K562 (cell line): ENCODE data around the gene MAZ. TPM values are rescaled to one million over a fixed set of nuclear protein-coding genes. Genes with fewer than 3 reads are reported as not detected.

Experiments used
- E4F1 ChIP-seq: fragments of 250-450 bp; sonication (Bioruptor Pico); IDR thresholded peaks from 2 replicates; pipeline ENCODE4 v1.5.0; 2021; ENCODE audit warnings: mild to moderate bottlenecking, borderline replicate concordance
- ESRRB ChIP-seq: fragments of 250-450 bp; sonication (Bioruptor Pico); IDR thresholded peaks from 2 replicates; pipeline ENCODE4 v1.5.0; 2020; ENCODE audit warnings: mild to moderate bottlenecking, moderate library complexity, borderline replicate concordance
- KAT7 ChIP-seq: sonication (generic); formaldehyde crosslinking; IDR thresholded peaks from 2 replicates; pipeline ENCODE4 v1.8.0; 2022; ENCODE audit warnings: missing genetic modification reagents, mild to moderate bottlenecking, borderline replicate concordance
- KLF13 ChIP-seq: fragments of 450-650 bp; IDR thresholded peaks from 2 replicates; pipeline ENCODE4 v1.6.1; 2016; ENCODE audit warnings: missing genetic modification characterization, low read depth, mild to moderate bottlenecking, missing compliant biosample characterization, moderate library complexity, borderline replicate concordance
- LCOR ChIP-seq: sonication (generic); formaldehyde crosslinking; IDR thresholded peaks from 2 replicates; pipeline ENCODE4 v1.8.0; 2022; ENCODE audit warnings: mild to moderate bottlenecking, missing genetic modification reagents
- MYC ChIP-seq, 2 experiments: fragments of 250-450 bp in 1 of 2; sonication (Bioruptor Pico) in 1 of 2; IDR thresholded peaks; 2 replicates each; pipeline versions ENCODE4 v1.5.1 to v1.6.1; 2012 to 2021; ENCODE audit warnings: low read depth in 2 of 2, borderline replicate concordance in 1 of 2, improper control_type of control experiment in 1 of 2, low read length in 1 of 2, mild to moderate bottlenecking in 1 of 2, moderate library complexity in 1 of 2
- NFE2 ChIP-seq: IDR thresholded peaks from 2 replicates; pipeline ENCODE4 v1.6.1; 2014; ENCODE audit warnings: antibody characterized with exemption, low read depth
- SIN3A ChIP-seq, 2 experiments: fragments of 150-350 bp in 1 of 2; IDR thresholded peaks; 2 replicates each; pipeline ENCODE4 v1.6.1; 2011 to 2016; ENCODE audit warnings: borderline replicate concordance in 2 of 2, low read depth in 2 of 2, low read length in 2 of 2, mild to moderate bottlenecking in 2 of 2, moderate library complexity in 2 of 2; ENCODE audit not compliant: control insufficient read depth in 1 of 2
- SMARCA4 ChIP-seq: fragments of 450-650 bp; IDR thresholded peaks from 2 replicates; pipeline ENCODE4 v1.6.1; 2016
- TRIM28 ChIP-seq: fragments of 450-650 bp; IDR thresholded peaks from 2 replicates; pipeline ENCODE4 v1.6.1; 2017
- USF2 ChIP-seq: sonication (generic); formaldehyde crosslinking; IDR thresholded peaks from 2 replicates; pipeline ENCODE4 v1.5.0; 2020; ENCODE audit warnings: missing genetic modification reagents
- ZNF77 ChIP-seq: fragments of 250-450 bp; sonication (Bioruptor Pico); IDR thresholded peaks from 2 replicates; pipeline ENCODE4 v1.5.0; 2020
- ZSCAN29 ChIP-seq: fragments of 450-650 bp; IDR thresholded peaks from 2 replicates; pipeline ENCODE4 v1.6.1; 2017
- ZZZ3 ChIP-seq: fragments of 450-650 bp; IDR thresholded peaks from 2 replicates; pipeline ENCODE4 v1.6.1; 2016; ENCODE audit warnings: antibody characterized with exemption, mild to moderate bottlenecking, moderate library complexity
- polyA plus RNA-seq, 8 experiments: library from polyadenylated mRNA; depleted of rRNA in 4 of 8; stranded (reverse) in 5 of 8; unstranded in 3 of 8; fragments of >200 nt; fragmentation: Nextera tagmentation in 2 of 8; fragmentation: Illumina TruSeq in 1 of 8; extraction: Ambion mirVana in 2 of 8; extraction: Trizol in 1 of 8; gene quantifications; 2 replicates each; pipeline versions ENCODE4 v1.2.1 to v1.2.3, GENCODE V29; 2011 to 2014; ENCODE audit warnings: inconsistent platforms in 1 of 8, missing spikeins in 1 of 8
- total RNA-seq, 7 experiments: library from RNA; depleted of rRNA in 6 of 7; stranded (reverse); fragments of >200 nt in 6 of 7; fragmentation: Illumina TruSeq in 2 of 7; extraction: Trizol in 2 of 7; gene quantifications; 2 replicates each; pipeline versions ENCODE4 v1.2.1 to v1.2.3, GENCODE V29; 2011 to 2021; ENCODE audit warnings: low replicate concordance in 1 of 7
- TF ChIP-seq, protein P1 (sequence below), 2 experiments: fragments of 200-800 bp in 1 of 2; sonication (Bioruptor generic) in 1 of 2; sonication (generic) in 1 of 2; formaldehyde crosslinking in 1 of 2; IDR thresholded peaks in 1 of 2; conservative IDR thresholded peaks in 1 of 2; 2 replicates each; pipeline versions ENCODE4 v1.5.0 to v1.6.1; 2016 to 2020; ENCODE audit warnings: missing compliant biosample characterization in 1 of 2, missing genetic modification characterization in 1 of 2, missing genetic modification reagents in 1 of 2
- TF ChIP-seq, protein P2 (sequence below): fragments of 200-800 bp; sonication (Bioruptor generic); IDR thresholded peaks from 2 replicates; pipeline ENCODE4 v1.6.1; 2017; ENCODE audit warnings: missing genetic modification characterization, missing compliant biosample characterization

Gene MAZ
- total and polyA plus RNA-seq, 9 of the 15 experiments (the other 6 are each of a cell fraction or from before 2014, with no cell fraction given), result 45.4 to 532 (median 250) TPM

GRCh38 chr16:29784901-29785500 is 21.3 kb upstream of the MAZ start (continued):
- peak; percentile 37; the same call in 1 of the 2 replicates for TF ChIP-seq MYC (IDR thresholded peaks at IDR 0.05; ENCODE audit: low read depth, low read length)
- TF ChIP-seq MYC (CRISPR knock-in tag; IDR thresholded peaks at IDR 0.05; ENCODE audit: borderline replicate concordance, low read depth), result no peak
- TF ChIP-seq NFE2, result no peak
- no peak for TF ChIP-seq LCOR (CRISPR knock-in tag)
- TF ChIP-seq SIN3A (IDR thresholded peaks at IDR 0.05; ENCODE audit: borderline replicate concordance in 2 of 2, control insufficient read depth in 1 of 2, low read depth in 2 of 2, low read length in 2 of 2), result no peak
- no peak for TF ChIP-seq ESRRB (CRISPR knock-in tag)
- no peak for TF ChIP-seq ZNF77
- no peak for TF ChIP-seq ZSCAN29
- TF ChIP-seq SMARCA4, result 0 out of 2 replicates have a peak, but pooled peaks have one; percentile 12
- peak; percentile 84; the same call in 1 of the 2 replicates for TF ChIP-seq TRIM28
- TF ChIP-seq USF2 (CRISPR knock-in tag), result no peak
- TF ChIP-seq KAT7 (CRISPR knock-in tag), result no peak
- TF ChIP-seq, protein P1, sequence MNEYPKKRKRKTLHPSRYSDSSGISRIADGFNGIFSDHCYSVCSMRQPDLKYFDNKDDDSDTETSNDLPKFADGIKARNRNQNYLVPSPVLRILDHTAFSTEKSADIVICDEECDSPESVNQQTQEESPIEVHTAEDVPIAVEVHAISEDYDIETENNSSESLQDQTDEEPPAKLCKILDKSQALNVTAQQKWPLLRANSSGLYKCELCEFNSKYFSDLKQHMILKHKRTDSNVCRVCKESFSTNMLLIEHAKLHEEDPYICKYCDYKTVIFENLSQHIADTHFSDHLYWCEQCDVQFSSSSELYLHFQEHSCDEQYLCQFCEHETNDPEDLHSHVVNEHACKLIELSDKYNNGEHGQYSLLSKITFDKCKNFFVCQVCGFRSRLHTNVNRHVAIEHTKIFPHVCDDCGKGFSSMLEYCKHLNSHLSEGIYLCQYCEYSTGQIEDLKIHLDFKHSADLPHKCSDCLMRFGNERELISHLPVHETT (CRISPR knock-in tag; conservative IDR thresholded peaks at IDR 0.05 in 1 of 2, IDR thresholded peaks at IDR 0.05 in 1 of 2), result no peak
- no peak for TF ChIP-seq KLF13 (tag)
- TF ChIP-seq, protein P2, sequence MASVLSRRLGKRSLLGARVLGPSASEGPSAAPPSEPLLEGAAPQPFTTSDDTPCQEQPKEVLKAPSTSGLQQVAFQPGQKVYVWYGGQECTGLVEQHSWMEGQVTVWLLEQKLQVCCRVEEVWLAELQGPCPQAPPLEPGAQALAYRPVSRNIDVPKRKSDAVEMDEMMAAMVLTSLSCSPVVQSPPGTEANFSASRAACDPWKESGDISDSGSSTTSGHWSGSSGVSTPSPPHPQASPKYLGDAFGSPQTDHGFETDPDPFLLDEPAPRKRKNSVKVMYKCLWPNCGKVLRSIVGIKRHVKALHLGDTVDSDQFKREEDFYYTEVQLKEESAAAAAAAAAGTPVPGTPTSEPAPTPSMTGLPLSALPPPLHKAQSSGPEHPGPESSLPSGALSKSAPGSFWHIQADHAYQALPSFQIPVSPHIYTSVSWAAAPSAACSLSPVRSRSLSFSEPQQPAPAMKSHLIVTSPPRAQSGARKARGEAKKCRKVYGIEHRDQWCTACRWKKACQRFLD (CRISPR knock-in tag), result no peak
- TF ChIP-seq E4F1 (CRISPR knock-in tag), result no peak
- no peak for TF ChIP-seq ZZZ3
